Osteoblast (primary cell): ENCODE data around the gene OR2W1. TPM values are rescaled to one million over a fixed set of nuclear protein-coding genes. Genes with fewer than 3 reads are reported as not detected.

Source experiments
- DNase-seq: peaks from one replicate; pipeline ENCODE4 v3.0.0; 2011; ENCODE audit warnings: low spot score, mixed read lengths; ENCODE audit not compliant: insufficient read length; ENCODE audit errors: missing footprints
- H2AFZ ChIP-seq: 2 replicates; pipeline ENCODE4 v1.6.0; 2011; ENCODE audit warnings: mild to moderate bottlenecking, low read length
- H3K27ac ChIP-seq: 2 replicates; pipeline ENCODE4 v1.5.1; 2011; ENCODE audit warnings: mild to moderate bottlenecking, low read depth, low read length, moderate library complexity
- H3K27me3 ChIP-seq: 2 replicates; pipeline ENCODE4 v1.6.0; 2012; ENCODE audit warnings: mild to moderate bottlenecking, control low read depth, inconsistent platforms, low read length, moderate library complexity; ENCODE audit not compliant: insufficient read depth
- H3K36me3 ChIP-seq: 2 replicates; pipeline ENCODE4 v1.5.1; 2011; ENCODE audit warnings: mild to moderate bottlenecking, low read length, control low read depth, moderate library complexity; ENCODE audit not compliant: insufficient read depth
- H3K4me1 ChIP-seq: 2 replicates; pipeline ENCODE4 v1.5.1; 2011; ENCODE audit warnings: mild to moderate bottlenecking, low read length, control low read depth, moderate library complexity; ENCODE audit not compliant: insufficient read depth
- H3K4me2 ChIP-seq: 2 replicates; pipeline ENCODE4 v1.6.0; 2011; ENCODE audit warnings: mild to moderate bottlenecking, low read length; ENCODE audit not compliant: insufficient read depth
- H3K4me3 ChIP-seq: fragments of 200-600 bp; sonication (generic); 3 replicates; pipeline ENCODE4 v1.5.1; 2012; ENCODE audit warnings: mild to moderate bottlenecking, low read length, inconsistent platforms; ENCODE audit not compliant: insufficient read depth
- H3K79me2 ChIP-seq: 2 replicates; pipeline ENCODE4 v1.6.0; 2012; ENCODE audit warnings: mild to moderate bottlenecking, low read length, control low read depth, inconsistent platforms; ENCODE audit not compliant: insufficient read depth
- H3K9me3 ChIP-seq: 2 replicates; pipeline ENCODE4 v1.5.1; 2011; ENCODE audit warnings: low read depth, low read length, control low read depth
- H4K20me1 ChIP-seq: 2 replicates; pipeline ENCODE4 v1.6.0; 2012; ENCODE audit warnings: mild to moderate bottlenecking, low read length, control low read depth; ENCODE audit not compliant: insufficient read depth
- CTCF ChIP-seq: IDR thresholded peaks from 2 replicates; pipeline ENCODE4 v1.5.1; 2011; ENCODE audit warnings: mild to moderate bottlenecking, low read depth, low read length, moderate library complexity; ENCODE audit errors: extremely low read depth
- total RNA-seq: library from RNA; depleted of rRNA; stranded (reverse); fragments of >200 nt; gene quantifications from 2 replicates; pipeline ENCODE4 v1.2.3, GENCODE V29; 2012

Gene OR2W1
- total RNA-seq, 1 donor, result not detected

- Histone ChIP-seq H3K4me2 (no peak overlapping the region), H3K4me3 (no peak overlapping the region), H3K9me3 (no peaks in the 10 kb centered on the region), H3K27ac (no peak overlapping the region), H2AFZ (no peak overlapping the region), H3K27me3 (no peaks in the 10 kb centered on the region), H3K36me3 (no peaks in the 10 kb centered on the region), H4K20me1 (no peaks in the 10 kb centered on the region), H3K4me1 (no peaks in the 10 kb centered on the region), H3K79me2 (no peaks in the 10 kb centered on the region)
- DNase-seq, result no peak
- no peak for TF ChIP-seq CTCF
These were observed 36.3 kb upstream of the OR2W1 start for GRCh38 chr6:29081312-29081711.

- H3K4me3 ChIP-seq, result no peak overlapping the region
- H3K36me3 ChIP-seq, result no peaks in the 10 kb centered on the region
- H4K20me1 ChIP-seq, result no peaks in the 10 kb centered on the region
- no peak for TF ChIP-seq CTCF
- H3K4me2 ChIP-seq, result no peak overlapping the region
- H3K9me3 ChIP-seq, result no peaks in the 10 kb centered on the region
- no peak overlapping the region for H3K27ac ChIP-seq
- no peak for DNase-seq
- H2AFZ ChIP-seq, result no peak overlapping the region
- H3K4me1 ChIP-seq, result no peaks in the 10 kb centered on the region
- H3K79me2 ChIP-seq, result no peaks in the 10 kb centered on the region
- H3K27me3 ChIP-seq, result no peaks in the 10 kb centered on the region
These were observed 34.2 kb upstream of the OR2W1 start for GRCh38 chr6:29079203-29079602.

GRCh38 chr6:29071831-29072723, 27.1 kb upstream of the OR2W1 start:
- TF ChIP-seq CTCF, result peak; percentile 52
- peak; percentile 50 for DNase-seq
- no peak overlapping the region for H3K4me2 ChIP-seq

GRCh38 chr6:29051680-29052079, 6.7 kb upstream of the OR2W1 start:
- H3K9me3 ChIP-seq, result no peaks in the 10 kb centered on the region
- no peak overlapping the region for H3K4me3 ChIP-seq
- H3K79me2 ChIP-seq, result no peaks in the 10 kb centered on the region
- no peaks in the 10 kb centered on the region for H3K4me1 ChIP-seq
- H3K4me2 ChIP-seq, result no peak overlapping the region
- H3K36me3 ChIP-seq, result no peaks in the 10 kb centered on the region
- H4K20me1 ChIP-seq, result no peaks in the 10 kb centered on the region
- no peaks in the 10 kb centered on the region for H3K27me3 ChIP-seq
- TF ChIP-seq CTCF, result no peak
- DNase-seq, result no peak
- no peak overlapping the region for H3K27ac ChIP-seq
- H2AFZ ChIP-seq, result no peak overlapping the region

More at GRCh38 chr6:29071831-29072723, 27.1 kb upstream of the OR2W1 start:
- Histone ChIP-seq H3K27ac (no peak overlapping the region), H3K4me1 (no peaks in the 10 kb centered on the region), H3K27me3 (no peaks in the 10 kb centered on the region), H3K9me3 (no peaks in the 10 kb centered on the region), H4K20me1 (no peaks in the 10 kb centered on the region), H3K79me2 (no peaks in the 10 kb centered on the region), H2AFZ (no peak overlapping the region), H3K36me3 (no peaks in the 10 kb centered on the region), H3K4me3 (no peak overlapping the region)
